A673 (cell line): Measurements from ENCODE around the gene RAD50. TPM values are rescaled to one million over a fixed set of nuclear protein-coding genes. Genes with fewer than 3 reads are reported as not detected.

Experiments
- BruUV-seq: library from RNA; stranded (reverse); fragments of 400-500 nt; replicated peaks from 2 replicates; lab custom pipeline; 2021; lab: Mats Ljungman, UMichigan
- CTCF ChIA-PET: fragments of 300-600 bp; sonication (Branson Sonifier 250); formaldehyde crosslinking; loops from one replicate; lab custom pipeline; 2022; ENCODE audit warnings: antibody characterized with exemption; lab: Charles Lee
- POLR2A ChIA-PET: fragments of 300-600 bp; sonication (Branson Sonifier 250); formaldehyde crosslinking; loops from one replicate; lab custom pipeline; 2022; ENCODE audit warnings: antibody characterized with exemption; ENCODE audit not compliant: low non-redundant PET; lab: Charles Lee
- DNase-seq: peaks from one replicate; pipeline ENCODE4 v3.0.0-alpha.2; 2015; ENCODE audit warnings: low spot score
- H3K27ac ChIP-seq: fragments of 200-600 bp; sonication (generic); 2 replicates; pipeline ENCODE4 v1.5.1; 2016; ENCODE audit warnings: mixed run types, low read depth, mild to moderate bottlenecking, mixed read lengths, antibody characterized with exemption, low read length; ENCODE audit not compliant: poor library complexity, severe bottlenecking
- H3K27me3 ChIP-seq: fragments of 200-600 bp; sonication (generic); replicated peaks from 2 replicates; pipeline ENCODE4 v1.6.1; 2017; ENCODE audit warnings: mixed run types, low read depth, mild to moderate bottlenecking, mixed read lengths, antibody characterized with exemption, low read length; ENCODE audit not compliant: insufficient read depth, poor library complexity
- H3K36me3 ChIP-seq: fragments of 200-600 bp; sonication (generic); 2 replicates; pipeline ENCODE4 v1.6.1; 2016; ENCODE audit warnings: mixed run types, mild to moderate bottlenecking, mixed read lengths, antibody characterized with exemption, low read length; ENCODE audit not compliant: insufficient read depth, poor library complexity, severe bottlenecking
- H3K4me1 ChIP-seq: fragments of 200-600 bp; sonication (generic); 2 replicates; pipeline ENCODE4 v1.6.1; 2017; ENCODE audit warnings: mixed run types, mild to moderate bottlenecking, mixed read lengths, antibody characterized with exemption, low read length; ENCODE audit not compliant: insufficient read depth, poor library complexity, severe bottlenecking
- H3K4me3 ChIP-seq: fragments of 200-600 bp; sonication (generic); 2 replicates; pipeline ENCODE4 v1.5.1; 2016; ENCODE audit warnings: low read depth, mixed run types, mild to moderate bottlenecking, mixed read lengths, low read length; ENCODE audit not compliant: poor library complexity, severe bottlenecking
- H3K9me3 ChIP-seq: fragments of 200-600 bp; sonication (generic); 2 replicates; pipeline ENCODE4 v1.6.1; 2016; ENCODE audit warnings: mixed run types, low read depth, mild to moderate bottlenecking, mixed read lengths, antibody characterized with exemption, low read length; ENCODE audit not compliant: poor library complexity, severe bottlenecking
- CTCF ChIP-seq: fragments of 300-800, 200-600 bp; sonication (generic); conservative IDR thresholded peaks from 2 replicates; pipeline ENCODE4 v1.5.1; 2017; ENCODE audit warnings: low read depth, mild to moderate bottlenecking, antibody characterized with exemption, low read length, moderate library complexity, mixed read lengths
- EZH2 ChIP-seq: fragments of 200-600 bp; sonication (generic); IDR thresholded peaks from 2 replicates; pipeline ENCODE4 v1.6.1; 2017; ENCODE audit warnings: borderline replicate concordance, low read depth, mild to moderate bottlenecking, mixed read lengths, antibody characterized with exemption, low read length; ENCODE audit not compliant: poor library complexity, severe bottlenecking
- intact Hi-C: fragments of 100-400 bp; cut with micrococcal nuclease; formaldehyde crosslinking; loops from one replicate; pipeline ENCODE4 v1.10.0; 2022; ENCODE audit not compliant: unreplicated experiment
- total RNA-seq: library from RNA; stranded (reverse); gene quantifications from 2 replicates; pipeline ENCODE4 v1.2.3, GENCODE V29; 2021

RAD50 gene
- total RNA-seq, 1 experiment from 2014 or later, result 43.6 TPM

GRCh38 chr5:132608107-132608506 is 51.3 kb downstream of the RAD50 start:
- no peaks in the 10 kb centered on the region for H3K4me1 ChIP-seq
- TF ChIP-seq EZH2 (no peak), CTCF (no peak)
- BruUV-seq, result no TSS peak
- ChIA-PET CTCF (no interaction called here), POLR2A (no interaction called here)
- intact Hi-C loops, result no loop called here
- no peak for DNase-seq
- H3K27ac ChIP-seq, result no peak overlapping the region
- H3K27me3 ChIP-seq, result no peaks in the 10 kb centered on the region
- H3K4me3 ChIP-seq, result no peak overlapping the region
- no peaks in the 10 kb centered on the region for H3K9me3 ChIP-seq
- H3K36me3 ChIP-seq, result peaks cover 42% of the 10 kb centered on the region

GRCh38 chr5:132611965-132612364 is 55.2 kb downstream of the RAD50 start:
- H3K27me3 ChIP-seq, result no peaks in the 10 kb centered on the region
- peaks cover 40% of the 10 kb centered on the region for H3K36me3 ChIP-seq
- CTCF ChIA-PET, result no interaction called here
- H3K27ac ChIP-seq, result no peak overlapping the region
- no TSS peak for BruUV-seq
- intact Hi-C loops, result no loop called here
- no peaks in the 10 kb centered on the region for H3K9me3 ChIP-seq
- DNase-seq, result no peak
- no peak for TF ChIP-seq EZH2
- no peak for TF ChIP-seq CTCF
- H3K4me3 ChIP-seq, result no peak overlapping the region
- POLR2A ChIA-PET, result no interaction called here
- no peaks in the 10 kb centered on the region for H3K4me1 ChIP-seq

GRCh38 chr5:132612846-132613245 is 56.1 kb downstream of the RAD50 start:
- Histone ChIP-seq H3K4me3 (no peak overlapping the region), H3K36me3 (peaks cover 46% of the 10 kb centered on the region), H3K9me3 (no peaks in the 10 kb centered on the region), H3K4me1 (no peaks in the 10 kb centered on the region), H3K27ac (no peak overlapping the region), H3K27me3 (no peaks in the 10 kb centered on the region)
- POLR2A ChIA-PET, result no interaction called here
- intact Hi-C loops, result no loop called here
- DNase-seq, result no peak
- CTCF ChIA-PET, result interaction anchor here (0.6 kb wide), 1 partner anchor 228 kb away, joined by 3 read pairs; no protein-coding TSS in a partner anchor
- TF ChIP-seq EZH2, result no peak
- no peak for TF ChIP-seq CTCF
- no TSS peak for BruUV-seq
